Measurements from ENCODE around the gene B3GAT3.

GRCh38 chr11:62567018-62567633, 54.7 kb downstream of the B3GAT3 start:
- no peak for TF ChIP-seq POLR2A (IDR thresholded peaks at IDR 0.05)
- TF ChIP-seq, protein P1, sequence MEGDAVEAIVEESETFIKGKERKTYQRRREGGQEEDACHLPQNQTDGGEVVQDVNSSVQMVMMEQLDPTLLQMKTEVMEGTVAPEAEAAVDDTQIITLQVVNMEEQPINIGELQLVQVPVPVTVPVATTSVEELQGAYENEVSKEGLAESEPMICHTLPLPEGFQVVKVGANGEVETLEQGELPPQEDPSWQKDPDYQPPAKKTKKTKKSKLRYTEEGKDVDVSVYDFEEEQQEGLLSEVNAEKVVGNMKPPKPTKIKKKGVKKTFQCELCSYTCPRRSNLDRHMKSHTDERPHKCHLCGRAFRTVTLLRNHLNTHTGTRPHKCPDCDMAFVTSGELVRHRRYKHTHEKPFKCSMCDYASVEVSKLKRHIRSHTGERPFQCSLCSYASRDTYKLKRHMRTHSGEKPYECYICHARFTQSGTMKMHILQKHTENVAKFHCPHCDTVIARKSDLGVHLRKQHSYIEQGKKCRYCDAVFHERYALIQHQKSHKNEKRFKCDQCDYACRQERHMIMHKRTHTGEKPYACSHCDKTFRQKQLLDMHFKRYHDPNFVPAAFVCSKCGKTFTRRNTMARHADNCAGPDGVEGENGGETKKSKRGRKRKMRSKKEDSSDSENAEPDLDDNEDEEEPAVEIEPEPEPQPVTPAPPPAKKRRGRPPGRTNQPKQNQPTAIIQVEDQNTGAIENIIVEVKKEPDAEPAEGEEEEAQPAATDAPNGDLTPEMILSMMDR (IDR thresholded peaks at IDR 0.05), result no peak

Data from thyroid gland (tissue), 4 donors.